K562 (cell line): ENCODE data around the gene MYO18B. TPM values are rescaled to one million over a fixed set of nuclear protein-coding genes. Genes with fewer than 3 reads are reported as not detected.

Experiments
- ATAC-seq: fragments of 200-7000 bp; cut with Tn5 transposase; 3 replicates; pipeline ENCODE4 v1.9.1; 2020; ENCODE audit warnings: moderate library complexity
- BruUV-seq: library from RNA; stranded (reverse); fragments of 400-500 nt; replicated peaks from 2 replicates; lab custom pipeline; 2021; lab: Mats Ljungman, UMichigan
- CTCF ChIA-PET: fragments of 300-600 bp; formaldehyde crosslinking; extraction: SDS; loops from one replicate; lab custom pipeline; 2021; ENCODE audit warnings: low intra/inter-chr PET ratio; lab: Yijun Ruan, JAX
- POLR2A ChIA-PET: fragments of 300-600, 350-650 bp; sonication (Branson Sonifier 250); formaldehyde crosslinking; extraction: SDS; loops from one replicate; lab custom pipeline; 2021; ENCODE audit warnings: antibody characterized with exemption, inconsistent platforms; lab: Yijun Ruan, JAX
- DNase-seq, 4 experiments: peaks; one replicate each; pipeline versions ENCODE4 v3.0.0 to v3.0.0-alpha.2; 2011 to 2018; ENCODE audit warnings: low spot score in 3 of 4, mixed read lengths in 3 of 4; ENCODE audit errors: extremely low read depth in 1 of 4
- FAIRE-seq: peaks from 2 replicates; lab custom pipeline; 2011; peaks lifted over from hg19 to GRCh38; lab: Jason Lieb, UNC
- H2AFZ ChIP-seq: 2 replicates; pipeline ENCODE4 v1.6.0; 2011; ENCODE audit warnings: low read depth, low read length, control low read depth, inconsistent platforms
- H3K27ac ChIP-seq: fragments of 200-600 bp; 3 replicates; pipeline ENCODE4 v1.8.0; 2011; ENCODE audit warnings: low read depth, mild to moderate bottlenecking, control low read depth, inconsistent platforms, low read length, moderate library complexity, mixed read lengths; ENCODE audit errors: extremely low read depth
- H3K27me3 ChIP-seq, 2 experiments: fragments of 300-600 bp in 1 of 2; 2 replicates in 1 of 2; 3 replicates in 1 of 2; pipeline versions ENCODE4 v1.6.0 to v1.8.0; 2011; ENCODE audit warnings: inconsistent platforms in 2 of 2, low read length in 2 of 2, mild to moderate bottlenecking in 1 of 2, mixed read lengths in 1 of 2, moderate library complexity in 1 of 2; ENCODE audit not compliant: control insufficient read depth in 2 of 2, insufficient read depth in 2 of 2
- H3K36me3 ChIP-seq: fragments of 300-600 bp; 3 replicates; pipeline ENCODE4 v1.8.0; 2011; ENCODE audit warnings: mild to moderate bottlenecking, low read length, inconsistent platforms; ENCODE audit not compliant: control insufficient read depth, insufficient read depth
- H3K4me1 ChIP-seq, 2 experiments: fragments of 200-600 bp in 1 of 2; replicated peaks in 1 of 2; 2 replicates in 1 of 2; 3 replicates in 1 of 2; pipeline versions ENCODE4 v1.5.1 to v1.8.0; 2011; ENCODE audit warnings: inconsistent platforms in 2 of 2, low read length in 2 of 2, mild to moderate bottlenecking in 1 of 2, mixed read lengths in 1 of 2, moderate library complexity in 1 of 2; ENCODE audit not compliant: control insufficient read depth in 2 of 2, insufficient read depth in 2 of 2
- H3K4me2 ChIP-seq: 2 replicates; pipeline ENCODE4 v1.6.1; 2011; ENCODE audit warnings: low read length, control low read depth, inconsistent platforms, mixed read lengths; ENCODE audit not compliant: insufficient read depth
- H3K4me3 ChIP-seq: fragments of 200-600 bp; sonication (generic), shearing (Covaris generic); 2 replicates; pipeline ENCODE4 v1.5.1; 2016; ENCODE audit warnings: control low read depth, inconsistent platforms
- H3K79me2 ChIP-seq: fragments of 200-600 bp; 3 replicates; pipeline ENCODE4 v1.8.0; 2011; ENCODE audit warnings: low read length, inconsistent platforms; ENCODE audit not compliant: control insufficient read depth, insufficient read depth
- H3K9ac ChIP-seq, 2 experiments: 2 replicates each; pipeline versions ENCODE4 v1.6.0 to v1.6.1; 2011; ENCODE audit warnings: low read depth in 2 of 2, low read length in 2 of 2, control low read depth in 1 of 2, inconsistent platforms in 1 of 2, mild to moderate bottlenecking in 1 of 2, mixed read lengths in 1 of 2; ENCODE audit not compliant: insufficient read depth in 1 of 2
- H3K9me1 ChIP-seq: one replicate; pipeline ENCODE4 v1.6.0; 2011; ENCODE audit warnings: inconsistent platforms, mild to moderate bottlenecking, low read length, moderate library complexity; ENCODE audit not compliant: control insufficient read depth, insufficient read depth
- H3K9me3 ChIP-seq: replicated peaks from 2 replicates; pipeline ENCODE4 v1.5.1; 2011; ENCODE audit warnings: low read depth, low read length, inconsistent platforms; ENCODE audit not compliant: control insufficient read depth, insufficient read depth
- H4K20me1 ChIP-seq: replicated peaks from 2 replicates; pipeline ENCODE4 v1.6.1; 2011; ENCODE audit warnings: low read length, inconsistent platforms, mixed read lengths; ENCODE audit not compliant: control insufficient read depth, insufficient read depth
- CBX5 ChIP-seq: IDR thresholded peaks from 2 replicates; pipeline ENCODE4 v1.6.1; 2014; ENCODE audit warnings: low read depth, borderline replicate concordance
- CHD7 ChIP-seq: fragments of 200-600 bp; sonication (generic); IDR thresholded peaks from one replicate; pipeline ENCODE4 v1.6.1; 2012; ENCODE audit warnings: mild to moderate bottlenecking, low read depth, low read length, inconsistent platforms
- HIVEP1 ChIP-seq: fragments of 250-450 bp; sonication (Bioruptor Pico); IDR thresholded peaks from 2 replicates; pipeline ENCODE4 v1.4.0; 2020; ENCODE audit warnings: mild to moderate bottlenecking
- POLR2AphosphoS2 ChIP-seq: IDR thresholded peaks from 2 replicates; pipeline ENCODE4 v1.6.1; 2012; ENCODE audit warnings: low read length, improper control_type of control experiment
- TBL1XR1 ChIP-seq, 2 experiments: IDR thresholded peaks; 2 replicates each; pipeline ENCODE4 v1.6.1; 2012; ENCODE audit warnings: improper control_type of control experiment in 2 of 2, low read length in 2 of 2, mild to moderate bottlenecking in 1 of 2
- ZBTB17 ChIP-seq: fragments of 450-650 bp; formaldehyde crosslinking; IDR thresholded peaks from 2 replicates; pipeline ENCODE4 v1.4.0; 2020; ENCODE audit warnings: mild to moderate bottlenecking
- ZBTB9 ChIP-seq: fragments of 450-650 bp; formaldehyde crosslinking; IDR thresholded peaks from 2 replicates; pipeline ENCODE4 v1.4.0; 2020; ENCODE audit warnings: mild to moderate bottlenecking, moderate library complexity
- ZNF23 ChIP-seq: fragments of 250-450 bp; sonication (Bioruptor Pico); IDR thresholded peaks from 2 replicates; pipeline ENCODE4 v1.4.0; 2020; ENCODE audit warnings: mild to moderate bottlenecking
- WGBS: fragments of 100-300 bp; shearing (Covaris generic); methylation state at CpG from one replicate; pipeline ENCODE4 v1.1.6; 2016; ENCODE audit warnings: low coverage, mixed read lengths; ENCODE audit not compliant: insufficient coverage; ENCODE audit errors: missing lambda C conversion rate; 5-methylcytosine and 5-hydroxymethylcytosine counted together
- in situ Hi-C: fragments of 300-500 bp; cut with MboI; formaldehyde crosslinking; loops from 4 replicates; pipeline ENCODE4 v1.15.0; 2018; ENCODE audit warnings: inconsistent platforms, mixed read lengths
- intact Hi-C: fragments of 100-400 bp; cut with micrococcal nuclease; formaldehyde crosslinking; loops from 2 replicates; pipeline ENCODE4 v1.14.2; 2022
- polyA plus RNA-seq, 8 experiments: library from polyadenylated mRNA; depleted of rRNA in 4 of 8; stranded (reverse) in 5 of 8; unstranded in 3 of 8; fragments of >200 nt; fragmentation: Nextera tagmentation in 2 of 8; fragmentation: Illumina TruSeq in 1 of 8; extraction: Ambion mirVana in 2 of 8; extraction: Trizol in 1 of 8; gene quantifications; 2 replicates each; pipeline versions ENCODE4 v1.2.1 to v1.2.3, GENCODE V29; 2011 to 2014; ENCODE audit warnings: inconsistent platforms in 1 of 8, missing spikeins in 1 of 8
- total RNA-seq, 7 experiments: library from RNA; depleted of rRNA in 6 of 7; stranded (reverse); fragments of >200 nt in 6 of 7; fragmentation: Illumina TruSeq in 2 of 7; extraction: Trizol in 2 of 7; gene quantifications; 2 replicates each; pipeline versions ENCODE4 v1.2.1 to v1.2.3, GENCODE V29; 2011 to 2021; ENCODE audit warnings: low replicate concordance in 1 of 7
- TF ChIP-seq, protein P1 (sequence below), 2 experiments: fragments of 450-650 bp; IDR thresholded peaks; 2 replicates each; pipeline ENCODE4 v1.6.1; 2016

The MYO18B gene
- total and polyA plus RNA-seq, 9 of the 15 experiments (the other 6 are each of a cell fraction or from before 2014, with no cell fraction given) = 0.06 to 7.0 (median 4.3) TPM

DNA sequence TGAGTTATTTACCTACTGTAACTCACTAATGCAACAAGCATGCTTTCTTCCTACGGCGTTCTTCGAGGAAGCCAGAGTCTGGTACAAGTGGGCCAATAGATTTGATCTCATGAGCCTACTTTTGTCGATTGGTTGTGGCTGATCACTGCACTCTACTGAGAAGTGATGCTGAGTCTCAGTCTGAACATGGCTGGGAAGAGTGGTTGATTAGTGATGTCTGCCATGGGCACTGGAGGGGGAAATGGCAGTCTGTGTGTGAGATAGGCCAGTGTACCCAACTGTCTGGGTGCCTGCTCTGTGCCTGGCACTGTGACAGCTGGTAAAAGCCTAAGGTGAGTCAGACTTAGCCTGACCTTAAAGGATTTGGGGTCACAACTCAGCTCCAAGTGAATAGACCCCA, 28.3 kb downstream of the MYO18B start:
- H2AFZ ChIP-seq = no peak overlapping the region
- H3K9ac ChIP-seq = no peak overlapping the region
- CTCF ChIA-PET = no interaction called here
- POLR2A ChIA-PET = interaction anchor here (0.6 to 1.0 kb wide), 2 partner anchors 8 to 15 kb away, joined by 3 to 4 read pairs; no protein-coding TSS in a partner anchor
- intact Hi-C loops (loop anchor here (10.0 kb wide), 1 partner anchor 226 kb away; no protein-coding TSS in a partner anchor), in situ Hi-C loops (loop anchor here (5.0 kb wide), 2 partner anchors 58 to 303 kb away; no protein-coding TSS in a partner anchor)
- H3K9me3 ChIP-seq = 0 out of 2 replicates have a peak, but pooled peaks cover 4% of the 10 kb centered on the region
- no peak for ATAC-seq
- WGBS = 84% methylated on average over 4 of the region's 4 CpGs
- DNase-seq = no peak
- H3K36me3 ChIP-seq = peaks cover 36% of the 10 kb centered on the region; the same call in 2 of the 3 replicates
- no peak overlapping the region for H3K4me3 ChIP-seq
- BruUV-seq = no TSS peak
- H3K4me1 ChIP-seq = no peaks in the 10 kb centered on the region; a peak in 1 of 5 replicates
- no peaks in the 10 kb centered on the region for H3K27me3 ChIP-seq
- FAIRE-seq = no peak
- no peaks in the 10 kb centered on the region for H4K20me1 ChIP-seq
- H3K79me2 ChIP-seq = no peaks in the 10 kb centered on the region
- H3K9me1 ChIP-seq = no peaks in the 10 kb centered on the region
- H3K4me2 ChIP-seq = no peak overlapping the region
- no peak overlapping the region for H3K27ac ChIP-seq
- TF ChIP-seq CBX5 = no peak
- TF ChIP-seq ZBTB17 (CRISPR knock-in tag) = peak; percentile 89
- TF ChIP-seq ZNF23 (CRISPR knock-in tag) = peak; percentile 88
- TF ChIP-seq, protein P1, sequence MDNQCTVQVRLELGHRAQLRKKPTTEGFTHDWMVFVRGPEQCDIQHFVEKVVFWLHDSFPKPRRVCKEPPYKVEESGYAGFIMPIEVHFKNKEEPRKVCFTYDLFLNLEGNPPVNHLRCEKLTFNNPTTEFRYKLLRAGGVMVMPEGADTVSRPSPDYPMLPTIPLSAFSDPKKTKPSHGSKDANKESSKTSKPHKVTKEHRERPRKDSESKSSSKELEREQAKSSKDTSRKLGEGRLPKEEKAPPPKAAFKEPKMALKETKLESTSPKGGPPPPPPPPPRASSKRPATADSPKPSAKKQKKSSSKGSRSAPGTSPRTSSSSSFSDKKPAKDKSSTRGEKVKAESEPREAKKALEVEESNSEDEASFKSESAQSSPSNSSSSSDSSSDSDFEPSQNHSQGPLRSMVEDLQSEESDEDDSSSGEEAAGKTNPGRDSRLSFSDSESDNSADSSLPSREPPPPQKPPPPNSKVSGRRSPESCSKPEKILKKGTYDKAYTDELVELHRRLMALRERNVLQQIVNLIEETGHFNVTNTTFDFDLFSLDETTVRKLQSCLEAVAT (IDR thresholded peaks at IDR 0.05) = peak in 1 of 2 experiments; percentile 71; a peak in 1 of 4 replicates
- TF ChIP-seq HIVEP1 = no peak
- no peak for TF ChIP-seq TBL1XR1 (IDR thresholded peaks at IDR 0.05; ENCODE audit: low read length in 2 of 2)
- TF ChIP-seq ZBTB9 (CRISPR knock-in tag) = no peak
- TF ChIP-seq CHD7 = no peak
- no peak for TF ChIP-seq POLR2AphosphoS2
